Measurements from ENCODE around the gene DNAH14.
"Not testable (repeated sequence)": the region's sequence is repeated elsewhere in the genome, so short reads cannot be mapped to it uniquely, and the experiment has no call there.

DNA sequence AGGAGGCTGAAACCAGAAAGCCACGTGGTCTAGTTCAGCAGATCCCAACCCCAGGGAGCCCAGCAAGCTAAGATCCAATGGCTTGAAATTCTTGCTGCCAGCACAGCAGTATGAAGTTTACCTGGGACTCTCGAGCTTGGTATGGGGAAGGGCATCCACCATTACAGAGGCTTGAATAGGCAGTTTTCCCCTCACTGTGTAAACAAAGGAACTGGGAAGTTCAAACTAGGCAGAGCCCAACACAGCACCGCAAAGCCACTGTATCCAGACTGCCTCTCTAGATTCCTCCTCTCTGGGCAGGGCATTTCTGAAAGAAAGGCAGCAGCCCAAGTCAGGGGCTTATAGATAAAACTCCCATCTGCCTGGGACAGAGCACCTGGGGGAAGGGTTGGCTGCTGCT, 280.7 kb downstream of the DNAH14 start:
- TF ChIP-seq, protein P1, sequence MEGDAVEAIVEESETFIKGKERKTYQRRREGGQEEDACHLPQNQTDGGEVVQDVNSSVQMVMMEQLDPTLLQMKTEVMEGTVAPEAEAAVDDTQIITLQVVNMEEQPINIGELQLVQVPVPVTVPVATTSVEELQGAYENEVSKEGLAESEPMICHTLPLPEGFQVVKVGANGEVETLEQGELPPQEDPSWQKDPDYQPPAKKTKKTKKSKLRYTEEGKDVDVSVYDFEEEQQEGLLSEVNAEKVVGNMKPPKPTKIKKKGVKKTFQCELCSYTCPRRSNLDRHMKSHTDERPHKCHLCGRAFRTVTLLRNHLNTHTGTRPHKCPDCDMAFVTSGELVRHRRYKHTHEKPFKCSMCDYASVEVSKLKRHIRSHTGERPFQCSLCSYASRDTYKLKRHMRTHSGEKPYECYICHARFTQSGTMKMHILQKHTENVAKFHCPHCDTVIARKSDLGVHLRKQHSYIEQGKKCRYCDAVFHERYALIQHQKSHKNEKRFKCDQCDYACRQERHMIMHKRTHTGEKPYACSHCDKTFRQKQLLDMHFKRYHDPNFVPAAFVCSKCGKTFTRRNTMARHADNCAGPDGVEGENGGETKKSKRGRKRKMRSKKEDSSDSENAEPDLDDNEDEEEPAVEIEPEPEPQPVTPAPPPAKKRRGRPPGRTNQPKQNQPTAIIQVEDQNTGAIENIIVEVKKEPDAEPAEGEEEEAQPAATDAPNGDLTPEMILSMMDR (IDR thresholded peaks at IDR 0.05 in 4 of 5, conservative IDR thresholded peaks at IDR 0.05 in 1 of 5): not testable (repeated sequence)
- not testable (repeated sequence) for TF ChIP-seq POLR2A (IDR thresholded peaks at IDR 0.05)
